HG03196 (cell line): Measurements from ENCODE around the gene CLDN18.

Source experiments
- ATAC-seq: cut with Tn5 transposase; IDR thresholded peaks from one replicate; pipeline ENCODE4 v1.9.1; 2021; ENCODE audit not compliant: unreplicated experiment

Gene CLDN18

GRCh38 chr3:138062037-138062436 is 52.1 kb downstream of the CLDN18 start:
- ATAC-seq = no peak

GRCh38 chr3:138062626-138063025 is 52.7 kb downstream of the CLDN18 start:
- no peak for ATAC-seq

- ATAC-seq = no peak
These were observed 53.5 kb downstream of the CLDN18 start for GRCh38 chr3:138063416-138063815.

GRCh38 chr3:138065949-138066348 is 56.0 kb downstream of the CLDN18 start:
- ATAC-seq = no peak

GRCh38 chr3:138066383-138066782 is 56.4 kb downstream of the CLDN18 start:
- ATAC-seq = peak; percentile 75

- ATAC-seq = no peak
These were observed 57.0 kb downstream of the CLDN18 start for GRCh38 chr3:138066972-138067371.

- ATAC-seq = no peak
These were observed 58.1 kb downstream of the CLDN18 start for GRCh38 chr3:138068046-138068445.

- ATAC-seq = peak; percentile 75
These were observed 58.7 kb downstream of the CLDN18 start for GRCh38 chr3:138068579-138069174.

- ATAC-seq = no peak
These were observed 60.0 kb downstream of the CLDN18 start for GRCh38 chr3:138070006-138070405.

GRCh38 chr3:138072796-138073195 is 62.8 kb downstream of the CLDN18 start:
- ATAC-seq = no peak

GRCh38 chr3:138078096-138078495 is 68.1 kb downstream of the CLDN18 start:
- ATAC-seq = no peak

GRCh38 chr3:138078901-138079344 is 69.0 kb downstream of the CLDN18 start:
- ATAC-seq = no peak

- ATAC-seq = no peak
These were observed 69.9 kb downstream of the CLDN18 start for GRCh38 chr3:138079901-138080300.

GRCh38 chr3:138081371-138082084 is 71.6 kb downstream of the CLDN18 start:
- ATAC-seq = no peak

GRCh38 chr3:138082085-138082991 is 72.4 kb downstream of the CLDN18 start:
- ATAC-seq = peak; percentile 45

- no peak for ATAC-seq
These were observed 73.0 kb downstream of the CLDN18 start for GRCh38 chr3:138082992-138083386.
